Measurements from ENCODE around the gene DOCK3.

GRCh38 chr3:51245867-51246266 is 571.1 kb downstream of the DOCK3 start:
- TF ChIP-seq CTCF (IDR thresholded peaks at IDR 0.05; ENCODE audit: insufficient read depth, low read length) (no peak), REST (IDR thresholded peaks at IDR 0.05; ENCODE audit: insufficient replicate concordance, low read depth) (no peak), POLR2AphosphoS5 (IDR thresholded peaks at IDR 0.05; ENCODE audit: low read depth) (no peak), GABPA (IDR thresholded peaks at IDR 0.05; ENCODE audit: low read depth) (no peak), SPI1 (IDR thresholded peaks at IDR 0.05; ENCODE audit: borderline replicate concordance, low read depth) (no peak)

Measured in HL-60 (cell line).